ENCODE results near the gene KIF13A.
"Not testable (repeated sequence)": the region's sequence is repeated elsewhere in the genome, so short reads cannot be mapped to it uniquely, and the experiment has no call there.

The KIF13A gene

GRCh38 chr6:17808609-17809008 lies 178.8 kb downstream of the KIF13A start:
- no peak for TF ChIP-seq CTCF (IDR thresholded peaks at IDR 0.05; ENCODE audit: control insufficient read depth, insufficient read depth, low read depth, low read length, missing control alignments)
- no peak for DNase-seq (ENCODE audit: low read depth)
- H3K4me3 ChIP-seq (ENCODE audit: control insufficient read depth, low read depth, low read length): no peak overlapping the region

GRCh38 chr6:17807431-17807830 lies 180.0 kb downstream of the KIF13A start:
- DNase-seq (ENCODE audit: low read depth); H3K4me3 ChIP-seq (ENCODE audit: control insufficient read depth, low read depth, low read length): not testable (repeated sequence)

- no peak overlapping the region for H3K4me3 ChIP-seq (ENCODE audit: control insufficient read depth, low read depth, low read length)
- DNase-seq (ENCODE audit: low read depth): no peak
- TF ChIP-seq CTCF (IDR thresholded peaks at IDR 0.05; ENCODE audit: control insufficient read depth, insufficient read depth, low read depth, low read length, missing control alignments): no peak
Observed at GRCh38 chr6:17803409-17803808, 184.0 kb downstream of the KIF13A start.

- no peak for TF ChIP-seq CTCF (IDR thresholded peaks at IDR 0.05; ENCODE audit: control insufficient read depth, insufficient read depth, low read depth, low read length, missing control alignments)
- no peak for DNase-seq (ENCODE audit: low read depth)
- no peak overlapping the region for H3K4me3 ChIP-seq (ENCODE audit: control insufficient read depth, low read depth, low read length)
Observed at GRCh38 chr6:17798477-17799154, 188.8 kb downstream of the KIF13A start.

- no peak for TF ChIP-seq CTCF (IDR thresholded peaks at IDR 0.05; ENCODE audit: control insufficient read depth, insufficient read depth, low read depth, low read length, missing control alignments)
- H3K4me3 ChIP-seq (ENCODE audit: control insufficient read depth, low read depth, low read length): no peak overlapping the region
- DNase-seq (ENCODE audit: low read depth): no peak
Observed at GRCh38 chr6:17790489-17790888, 196.9 kb downstream of the KIF13A start.

DNA sequence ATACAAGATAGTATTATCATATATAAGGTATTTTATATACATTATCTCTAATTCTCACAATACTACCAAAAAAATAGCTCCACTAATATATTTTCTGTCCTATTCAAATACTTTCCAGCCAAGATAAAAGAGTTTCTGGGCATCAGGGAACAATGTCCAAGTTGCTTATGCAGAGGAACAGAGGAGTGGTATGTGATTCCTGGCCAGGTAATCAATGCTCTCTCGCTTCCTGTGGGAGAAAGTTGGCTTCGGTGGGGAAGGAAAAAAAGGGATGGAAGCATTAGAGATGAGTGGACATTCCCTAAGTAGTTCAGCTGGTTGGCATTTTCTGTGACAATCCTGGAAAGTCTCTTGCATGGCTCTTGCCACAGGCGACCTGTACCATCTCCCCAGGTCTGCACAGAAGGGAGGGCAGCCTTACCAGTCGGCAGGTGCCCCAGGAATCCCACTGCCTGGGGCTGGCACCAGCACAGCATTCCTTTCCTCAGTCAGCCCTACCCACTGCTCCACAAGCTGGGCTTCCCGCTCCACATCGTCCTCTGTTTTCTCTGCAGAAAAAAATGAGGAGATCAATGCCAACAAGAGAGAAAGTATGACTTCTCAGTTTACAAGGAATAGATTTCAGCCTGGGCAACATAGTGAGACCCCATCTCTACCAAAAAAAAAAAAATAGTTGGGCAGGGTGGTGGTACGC lies 202.2 kb downstream of the KIF13A start:
- no peak overlapping the region for H3K4me3 ChIP-seq (ENCODE audit: control insufficient read depth, low read depth, low read length)
- no peak for DNase-seq (ENCODE audit: low read depth)
- no peak for TF ChIP-seq CTCF (IDR thresholded peaks at IDR 0.05; ENCODE audit: control insufficient read depth, insufficient read depth, low read depth, low read length, missing control alignments)

DNA sequence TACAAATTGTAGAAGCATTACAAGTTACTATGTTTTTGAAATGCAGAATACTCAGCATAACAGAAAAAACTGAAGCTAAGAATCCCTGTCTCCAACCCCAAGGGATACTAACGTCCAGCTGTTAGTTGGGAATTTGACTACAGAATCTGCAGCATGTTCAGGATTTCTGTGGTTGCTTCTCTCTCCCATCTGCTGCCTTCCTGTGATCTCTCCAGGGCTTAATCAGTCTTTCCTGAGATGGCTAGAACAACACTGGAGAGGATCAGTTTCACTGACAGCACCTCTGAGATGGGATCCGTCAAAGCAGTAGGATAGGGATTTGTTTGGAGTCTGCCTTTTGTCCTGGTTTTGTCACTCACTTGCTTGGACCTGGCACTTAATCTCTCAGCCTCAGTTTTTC lies 207.4 kb downstream of the KIF13A start:
- no peak overlapping the region for H3K4me3 ChIP-seq (ENCODE audit: control insufficient read depth, low read depth, low read length)
- no peak for TF ChIP-seq CTCF (IDR thresholded peaks at IDR 0.05; ENCODE audit: control insufficient read depth, insufficient read depth, low read depth, low read length, missing control alignments)
- no peak for DNase-seq (ENCODE audit: low read depth)

Data from AG09309 (cell line).